ENCODE measurements around the gene HEATR1. TPM values are rescaled to one million over a fixed set of nuclear protein-coding genes. Genes with fewer than 3 reads are reported as not detected.

HEATR1 gene
- total RNA-seq, 1 experiment from 2014 or later = 43.0 TPM

- H3K27me3 ChIP-seq (ENCODE audit: insufficient read depth, low read depth) = no peaks in the 10 kb centered on the region
- H3K4me2 ChIP-seq = no peak overlapping the region
- peaks cover 45% of the 10 kb centered on the region for H3K36me3 ChIP-seq (ENCODE audit: low read depth)
- no peaks in the 10 kb centered on the region for H3K4me1 ChIP-seq (replicated peaks; ENCODE audit: insufficient read depth)
- H2AFZ ChIP-seq = no peak overlapping the region
- no peak overlapping the region for H3K27ac ChIP-seq
- H3K9me2 ChIP-seq (ENCODE audit: insufficient read depth) = no peaks in the 10 kb centered on the region
- no peaks in the 10 kb centered on the region for H3K9me3 ChIP-seq (ENCODE audit: insufficient read depth, low read depth)
- DNase-seq = no peak
- TF ChIP-seq CTCF (conservative IDR thresholded peaks at IDR 0.05) = no peak
- TF ChIP-seq EZH2 (IDR thresholded peaks at IDR 0.05; ENCODE audit: low read depth) = no peak
- no peaks in the 10 kb centered on the region for H3K79me2 ChIP-seq (ENCODE audit: low read depth)
- H4K20me1 ChIP-seq (ENCODE audit: insufficient read depth) = no peaks in the 10 kb centered on the region
- intact Hi-C loops (cut with micrococcal nuclease; ENCODE audit: unreplicated experiment) = no loop called here
- H3F3A ChIP-seq (ENCODE audit: insufficient read depth, low read depth) = peaks cover 8% of the 10 kb centered on the region; the same call in 1 of the 2 replicates
- POLR2A ChIA-PET (ENCODE audit: unreplicated experiment) = no interaction called here
- no peak overlapping the region for H3K4me3 ChIP-seq
- no TSS peak for BruUV-seq (replicated peaks)
- CTCF ChIA-PET = no interaction called here
These were observed 38.8 kb downstream of the HEATR1 start for GRCh38 chr1:236565530-236565929.

DNA sequence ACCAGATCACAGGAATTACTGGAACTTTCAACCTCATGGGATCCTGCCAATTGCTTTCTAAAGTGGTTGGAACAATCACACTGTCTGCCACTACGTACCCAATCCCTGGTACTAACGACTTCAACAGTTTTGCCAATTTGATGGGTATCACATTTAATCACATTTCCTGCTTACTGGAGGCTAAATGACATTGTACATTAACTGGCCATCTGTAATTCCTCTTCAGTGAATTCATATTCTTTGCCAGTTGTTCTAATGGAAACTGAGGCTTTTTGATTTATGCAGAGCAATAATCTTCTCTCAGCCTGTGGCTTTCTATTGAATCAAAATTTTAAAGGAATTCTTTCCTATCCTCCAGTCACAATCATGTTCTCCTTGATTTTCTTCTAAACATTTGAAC is 42.3 kb downstream of the HEATR1 start:
- TF ChIP-seq CTCF (conservative IDR thresholded peaks at IDR 0.05) (no peak), EZH2 (IDR thresholded peaks at IDR 0.05; ENCODE audit: low read depth) (no peak)
- Histone ChIP-seq H3K27me3 (ENCODE audit: insufficient read depth, low read depth) (no peaks in the 10 kb centered on the region), H3K9me3 (ENCODE audit: insufficient read depth, low read depth) (no peaks in the 10 kb centered on the region), H3F3A (ENCODE audit: insufficient read depth, low read depth) (peaks cover 8% of the 10 kb centered on the region; the same call in 1 of the 2 replicates), H3K27ac (no peak overlapping the region), H3K36me3 (ENCODE audit: low read depth) (peaks cover 39% of the 10 kb centered on the region), H2AFZ (no peak overlapping the region), H3K4me2 (no peak overlapping the region), H3K4me1 (replicated peaks; ENCODE audit: insufficient read depth) (no peaks in the 10 kb centered on the region), H4K20me1 (ENCODE audit: insufficient read depth) (no peaks in the 10 kb centered on the region), H3K9me2 (ENCODE audit: insufficient read depth) (no peaks in the 10 kb centered on the region), H3K79me2 (ENCODE audit: low read depth) (no peaks in the 10 kb centered on the region), H3K4me3 (no peak overlapping the region)
- ChIA-PET CTCF (no interaction called here), POLR2A (ENCODE audit: unreplicated experiment) (no interaction called here)
- no peak for DNase-seq
- BruUV-seq (replicated peaks) = no TSS peak
- intact Hi-C loops (cut with micrococcal nuclease; ENCODE audit: unreplicated experiment) = no loop called here

- no peaks in the 10 kb centered on the region for H3K9me3 ChIP-seq (ENCODE audit: insufficient read depth, low read depth)
- no peaks in the 10 kb centered on the region for H3K4me1 ChIP-seq (replicated peaks; ENCODE audit: insufficient read depth)
- no peak for DNase-seq
- intact Hi-C loops (cut with micrococcal nuclease; ENCODE audit: unreplicated experiment) = no loop called here
- H3K36me3 ChIP-seq (ENCODE audit: low read depth) = peaks cover 36% of the 10 kb centered on the region
- BruUV-seq (replicated peaks) = no TSS peak
- H3K4me2 ChIP-seq = no peak overlapping the region
- peaks cover 8% of the 10 kb centered on the region; the same call in 1 of the 2 replicates for H3F3A ChIP-seq (ENCODE audit: insufficient read depth, low read depth)
- ChIA-PET POLR2A (ENCODE audit: unreplicated experiment) (no interaction called here), CTCF (no interaction called here)
- H3K4me3 ChIP-seq = no peak overlapping the region
- TF ChIP-seq EZH2 (IDR thresholded peaks at IDR 0.05; ENCODE audit: low read depth) (no peak), CTCF (conservative IDR thresholded peaks at IDR 0.05) (no peak)
- H3K9me2 ChIP-seq (ENCODE audit: insufficient read depth) = no peaks in the 10 kb centered on the region
- H4K20me1 ChIP-seq (ENCODE audit: insufficient read depth) = no peaks in the 10 kb centered on the region
- no peak overlapping the region for H3K27ac ChIP-seq
- H3K79me2 ChIP-seq (ENCODE audit: low read depth) = no peaks in the 10 kb centered on the region
- no peak overlapping the region for H2AFZ ChIP-seq
- H3K27me3 ChIP-seq (ENCODE audit: insufficient read depth, low read depth) = no peaks in the 10 kb centered on the region
These were observed 44.0 kb downstream of the HEATR1 start for GRCh38 chr1:236560213-236560771.
